GM18505 (cell line): Measurements from ENCODE around the gene OR52N5.

Source experiments
- ATAC-seq: cut with Tn5 transposase; IDR thresholded peaks from one replicate; pipeline ENCODE4 v1.9.1; 2021; ENCODE audit not compliant: unreplicated experiment
- POLR2A ChIP-seq: IDR thresholded peaks from 4 replicates; pipeline ENCODE4 v1.6.1; 2011; ENCODE audit warnings: borderline replicate concordance; ENCODE audit not compliant: insufficient read depth, insufficient read length; ENCODE audit errors: extremely low read depth

OR52N5 gene

DNA sequence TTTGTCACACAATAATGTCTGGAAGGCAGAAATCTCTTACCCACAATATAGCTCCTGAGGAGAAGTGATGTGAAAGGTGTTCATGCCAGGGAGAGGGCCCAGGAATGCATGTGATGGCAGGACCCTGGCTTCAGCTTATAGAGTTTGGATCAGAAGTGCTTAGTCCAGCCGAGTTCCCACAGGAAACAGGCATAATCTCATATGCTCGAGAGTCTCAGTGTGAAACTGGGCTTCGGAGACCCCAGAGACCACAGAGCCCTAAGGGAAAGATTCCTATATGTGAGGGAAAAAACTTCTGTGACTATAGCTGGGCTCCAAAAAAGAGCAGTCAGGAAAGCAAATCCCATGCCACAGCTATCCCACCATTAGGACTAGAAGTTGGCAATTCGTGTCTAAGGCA is at the start of gene OR52N5:
OR52N5 (minus strand) TSS at position 101 of the 400 bp plus-strand sequence. CDS start 4,721 bp downstream, outside the sequence.
- no peak for TF ChIP-seq POLR2A
- ATAC-seq, result no peak

- TF ChIP-seq POLR2A, result no peak
- ATAC-seq, result no peak
Measured at GRCh38 chr11:5831196-5831829, 48.2 kb upstream of the OR52N5 start.

DNA sequence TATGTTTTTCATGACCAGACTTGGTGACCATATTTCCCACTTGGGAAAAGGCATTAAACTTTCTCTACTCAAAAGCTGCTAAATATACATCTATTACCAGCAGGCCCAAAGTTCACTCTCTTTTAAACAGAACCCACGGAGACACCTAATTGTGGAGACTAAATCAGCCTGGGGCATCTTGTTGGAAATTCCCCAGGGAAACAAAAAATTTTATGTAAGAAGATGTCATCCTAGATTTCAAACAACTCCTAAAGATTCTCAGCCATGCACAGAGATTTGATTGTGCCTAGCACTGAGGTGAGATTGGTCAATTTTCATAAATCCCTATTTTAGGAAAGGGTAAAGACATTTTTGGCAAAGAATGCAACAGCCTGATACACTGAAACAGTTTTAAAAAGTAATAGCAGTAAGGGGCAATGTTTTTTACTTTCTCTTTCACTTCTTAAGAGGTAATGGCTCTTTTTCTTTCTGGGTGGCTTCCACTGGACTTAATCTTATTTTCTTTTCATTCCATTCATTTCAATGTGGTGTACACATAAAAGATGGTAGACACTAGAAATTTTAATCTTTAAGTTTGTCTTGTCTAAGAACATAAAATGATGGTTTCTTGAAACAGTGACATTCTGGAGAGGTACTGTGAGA is 35.2 kb upstream of the OR52N5 start:
- ATAC-seq, result peak; percentile 53
- TF ChIP-seq POLR2A, result no peak

DNA sequence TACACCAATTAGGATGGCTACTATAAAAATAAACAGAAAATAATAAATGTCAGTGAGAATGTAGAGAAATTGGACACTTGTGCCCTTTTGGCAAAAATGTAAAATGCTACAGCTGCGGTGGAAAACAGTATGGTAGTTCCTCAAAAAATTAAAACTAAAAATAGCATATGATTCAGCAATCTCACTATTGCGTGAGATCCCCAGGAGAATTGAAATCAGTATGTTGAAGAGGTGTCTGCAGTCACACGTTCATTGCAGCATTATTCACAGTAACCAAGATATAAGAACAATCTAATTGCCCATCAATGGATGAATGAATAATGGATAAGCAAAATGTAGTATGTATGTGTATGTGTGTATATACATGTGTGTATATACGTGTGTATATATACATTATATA is 32.4 kb upstream of the OR52N5 start:
- TF ChIP-seq POLR2A, result no peak
- ATAC-seq, result no peak

GRCh38 chr11:5809905-5810795 is 27.0 kb upstream of the OR52N5 start:
- TF ChIP-seq POLR2A, result no peak
- ATAC-seq, result no peak

DNA sequence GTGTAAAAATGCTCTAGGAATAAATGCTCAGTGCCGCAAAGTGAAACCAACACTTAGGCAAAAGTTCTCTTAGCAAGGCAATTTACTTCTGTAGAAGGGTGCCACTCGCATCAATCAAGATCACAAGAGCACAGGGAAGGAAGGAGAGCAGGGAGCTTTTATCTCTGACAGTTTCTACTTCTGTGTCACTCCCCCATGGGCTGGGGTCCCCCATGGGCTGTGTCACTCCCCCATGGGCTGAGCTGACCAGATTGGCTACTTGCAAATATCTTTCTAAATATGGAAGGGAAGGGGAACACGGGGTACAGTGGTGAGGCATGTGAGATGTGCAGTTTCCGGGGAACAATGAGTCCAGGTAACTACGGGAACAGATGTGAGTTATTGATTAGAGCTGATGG is 26.0 kb upstream of the OR52N5 start:
- peak; percentile 34 for ATAC-seq
- no peak for TF ChIP-seq POLR2A

- no peak for TF ChIP-seq POLR2A
- ATAC-seq, result peak; percentile 89
Measured at GRCh38 chr11:5808500-5809121, 25.5 kb upstream of the OR52N5 start, which contains the start of gene OR52N2. Gene OR52N2, plus strand, starts transcription at chr11:5808924. Its CDS starts 11,412 bp downstream, at chr11:5820336.

DNA sequence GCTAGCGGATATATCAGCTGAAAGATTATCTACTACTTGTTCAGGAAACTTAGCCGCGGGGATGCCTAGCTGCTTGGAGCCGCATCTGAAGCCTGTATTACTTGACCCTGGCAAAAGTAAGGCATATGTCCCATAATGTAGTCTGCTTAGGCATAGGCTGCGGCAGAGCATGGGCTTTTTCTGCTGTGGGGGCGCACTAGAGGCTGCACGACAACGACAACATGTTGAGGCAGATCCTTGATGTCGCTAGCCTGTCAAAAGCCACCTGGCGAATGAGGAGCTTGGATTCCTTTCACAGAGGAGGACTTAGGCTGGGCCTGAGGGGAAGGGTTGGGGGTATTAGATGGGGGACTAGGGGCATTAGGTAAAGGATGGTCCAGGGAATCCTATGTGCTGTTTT is 24.4 kb upstream of the OR52N5 start:
- ATAC-seq, result no peak
- no peak for TF ChIP-seq POLR2A

DNA sequence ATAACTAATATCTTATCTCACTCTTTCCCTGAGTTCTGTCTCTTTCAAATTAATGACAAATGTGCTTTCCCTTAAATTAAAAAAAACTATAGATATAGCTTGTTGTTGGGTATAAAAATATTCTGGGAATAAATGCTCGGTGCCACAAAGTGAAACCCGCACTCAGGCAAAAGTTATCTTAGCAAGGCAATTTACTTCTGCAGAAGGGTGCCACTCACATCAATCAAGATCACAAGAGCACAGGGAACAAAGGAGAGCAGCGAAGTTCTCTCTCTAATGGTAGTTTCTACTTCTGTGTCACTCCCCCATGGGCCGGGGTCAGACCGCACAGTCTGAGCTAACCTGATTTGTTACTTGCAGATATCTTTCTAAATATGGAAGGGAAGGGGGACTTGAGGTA is 20.8 kb upstream of the OR52N5 start:
- no peak for ATAC-seq
- no peak for TF ChIP-seq POLR2A

- no peak for TF ChIP-seq POLR2A
- no peak for ATAC-seq
Measured at GRCh38 chr11:5796541-5796940, 13.4 kb upstream of the OR52N5 start.

DNA sequence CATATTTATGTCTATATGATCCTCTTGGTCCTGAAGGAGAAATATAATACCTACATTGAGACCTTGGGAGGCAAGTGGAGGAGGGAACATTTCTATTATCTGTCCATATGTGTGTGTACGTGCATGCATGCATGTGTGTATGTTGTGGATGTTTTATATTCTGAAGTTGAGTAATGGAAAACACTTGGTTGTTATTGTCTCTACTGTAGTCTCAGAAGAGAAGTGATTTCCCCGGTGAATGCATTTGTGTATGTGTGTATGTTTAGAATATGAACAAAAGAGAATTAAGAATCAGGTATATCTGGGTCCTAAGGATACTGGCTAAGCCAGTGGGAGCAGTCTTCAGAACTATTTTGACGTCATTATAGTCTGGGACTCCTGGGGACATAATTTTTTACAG is 8.0 kb upstream of the OR52N5 start, which contains the start of gene OR52N1:
OR52N1 (minus strand) TSS at position 101 of the 400 bp plus-strand sequence. CDS start 2,449 bp downstream, outside the sequence.
- TF ChIP-seq POLR2A, result no peak
- no peak for ATAC-seq

GRCh38 chr11:5767056-5767455 is 16.1 kb downstream of the OR52N5 start:
- TF ChIP-seq POLR2A, result no peak
- ATAC-seq, result no peak

GRCh38 chr11:5753943-5754342 is 29.2 kb downstream of the OR52N5 start, which contains the start of gene OR52N4:
Gene OR52N4, plus strand, starts transcription at chr11:5754243. Its CDS starts 498 bp downstream, at chr11:5754741.
- no peak for TF ChIP-seq POLR2A
- no peak for ATAC-seq

DNA sequence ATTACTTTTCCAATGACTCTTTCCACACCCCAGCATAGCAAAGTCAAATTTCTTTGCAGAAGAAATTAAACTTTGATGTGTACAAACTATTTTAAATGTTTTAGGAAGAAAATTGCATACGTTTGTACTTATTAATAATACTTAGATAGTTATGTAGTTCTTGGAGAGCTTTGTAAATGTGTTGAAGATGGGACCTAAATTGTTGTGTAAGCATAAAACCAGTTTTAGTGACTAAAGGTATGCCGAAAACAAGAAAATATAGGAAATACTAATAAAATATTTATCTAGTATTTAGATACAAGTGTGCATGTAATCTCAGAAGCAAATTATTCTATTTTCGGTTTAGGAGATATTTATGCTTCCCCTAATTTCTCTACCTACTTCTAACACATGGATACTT is 33.3 kb downstream of the OR52N5 start:
- TF ChIP-seq POLR2A, result no peak
- ATAC-seq, result no peak

DNA sequence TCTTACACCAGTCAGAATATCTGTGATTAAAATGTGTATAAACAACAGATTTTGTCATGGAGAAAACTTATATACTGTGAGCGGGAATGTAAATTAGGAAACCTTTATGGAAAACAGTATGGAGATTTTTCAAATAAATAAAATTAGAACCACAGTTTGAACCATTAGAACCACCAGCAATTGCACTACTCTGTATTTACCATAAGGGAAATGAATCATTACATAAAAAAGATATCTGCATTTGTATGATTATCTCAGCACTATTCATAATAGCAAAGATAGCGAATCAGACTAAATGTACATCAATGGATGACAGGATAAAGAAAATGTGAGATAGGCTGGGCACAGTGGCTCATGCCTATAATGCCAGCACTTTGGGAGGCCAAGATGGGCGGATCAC is 36.5 kb downstream of the OR52N5 start:
- ATAC-seq, result no peak
- no peak for TF ChIP-seq POLR2A
